GM23338 (cell line): Measurements from ENCODE around the gene MARK3. TPM values are rescaled to one million over a fixed set of nuclear protein-coding genes. Genes with fewer than 3 reads are reported as not detected.

Experiments
- ATAC-seq: fragments of 200-7000 bp; cut with Tn5 transposase; 3 replicates; pipeline ENCODE4 v1.9.1; 2020
- DNase-seq: peaks from one replicate; pipeline ENCODE4 v3.0.0-alpha.2; 2015; ENCODE audit warnings: low spot score
- H2AFZ ChIP-seq: fragments of 200-600 bp; sonication (generic); 2 replicates; pipeline ENCODE4 v1.8.0; 2016; ENCODE audit warnings: antibody characterized with exemption, mild to moderate bottlenecking, moderate library complexity
- H3F3A ChIP-seq: fragments of 200-600 bp; sonication (generic); replicated peaks from 2 replicates; pipeline ENCODE4 v1.8.0; 2017; ENCODE audit warnings: antibody characterized with exemption, mixed run types, low read depth
- H3K27ac ChIP-seq: fragments of 200-600 bp; sonication (generic); 2 replicates; pipeline ENCODE4 v1.6.1; 2016; ENCODE audit warnings: low read depth
- H3K27me3 ChIP-seq: fragments of 200-600 bp; sonication (generic); 2 replicates; pipeline ENCODE4 v1.8.0; 2016; ENCODE audit warnings: mild to moderate bottlenecking, mixed run types, moderate library complexity; ENCODE audit not compliant: insufficient read depth
- H3K36me3 ChIP-seq: fragments of 200-600 bp; sonication (generic); 2 replicates; pipeline ENCODE4 v1.8.0; 2016; ENCODE audit warnings: mild to moderate bottlenecking; ENCODE audit not compliant: insufficient read depth
- H3K4me1 ChIP-seq: fragments of 200-600 bp; sonication (generic); 2 replicates; pipeline ENCODE4 v1.8.0; 2016; ENCODE audit warnings: mild to moderate bottlenecking, moderate library complexity; ENCODE audit not compliant: insufficient read depth
- H3K4me2 ChIP-seq: fragments of 200-600 bp; sonication (generic); 2 replicates; pipeline ENCODE4 v1.7.1; 2017; ENCODE audit warnings: mixed run types
- H3K4me3 ChIP-seq: fragments of 200-600 bp; sonication (generic); 2 replicates; pipeline ENCODE4 v1.6.1; 2016; ENCODE audit warnings: mixed run types
- H3K79me2 ChIP-seq: fragments of 200-600 bp; sonication (generic); replicated peaks from 2 replicates; pipeline ENCODE4 v1.8.0; 2017; ENCODE audit warnings: mild to moderate bottlenecking; ENCODE audit not compliant: insufficient read depth
- H3K9me2 ChIP-seq: fragments of 200-600 bp; sonication (generic); 2 replicates; pipeline ENCODE4 v1.8.0; 2017; ENCODE audit not compliant: insufficient read depth
- H4K20me1 ChIP-seq: fragments of 200-600 bp; sonication (generic); replicated peaks from 2 replicates; pipeline ENCODE4 v1.8.0; 2017; ENCODE audit warnings: mild to moderate bottlenecking; ENCODE audit not compliant: insufficient read depth
- H3K27ac Mint-ChIP-seq: 2 replicates; pipeline ENCODE4 v1.8.0; 2020; ENCODE audit warnings: inconsistent platforms, mild to moderate bottlenecking, moderate library complexity, mixed read lengths
- H3K27me3 Mint-ChIP-seq: 3 replicates; pipeline ENCODE4 v1.8.0; 2022; ENCODE audit warnings: low read depth, mild to moderate bottlenecking, moderate library complexity, mixed read lengths, inconsistent platforms; ENCODE audit not compliant: insufficient read depth, poor library complexity
- H3K36me3 Mint-ChIP-seq: 3 replicates; pipeline ENCODE4 v1.8.0; 2021; ENCODE audit warnings: low read depth, mild to moderate bottlenecking, inconsistent platforms, moderate library complexity, mixed read lengths
- H3K4me1 Mint-ChIP-seq: 3 replicates; pipeline ENCODE4 v1.8.0; 2020; ENCODE audit warnings: mild to moderate bottlenecking, inconsistent platforms, mixed read lengths
- H3K4me3 Mint-ChIP-seq: 3 replicates; pipeline ENCODE4 v1.8.0; 2021; ENCODE audit warnings: moderate library complexity, mild to moderate bottlenecking, inconsistent platforms, mixed read lengths
- H3K9me3 Mint-ChIP-seq: 3 replicates; pipeline ENCODE4 v1.8.0; 2020; ENCODE audit warnings: moderate library complexity, mild to moderate bottlenecking, inconsistent platforms, mixed read lengths
- CREB1 ChIP-seq: fragments of 250-450 bp; sonication (Bioruptor Pico); IDR thresholded peaks from 2 replicates; pipeline ENCODE4 v1.5.0; 2020; ENCODE audit warnings: low read depth, mild to moderate bottlenecking, moderate library complexity
- CTCF ChIP-seq, 2 experiments: fragments of 200-600 bp in 1 of 2; sonication (generic) in 1 of 2; conservative IDR thresholded peaks; 2 replicates each; pipeline versions ENCODE4 v1.5.1 to v1.6.1; 2016 to 2017; ENCODE audit warnings: antibody characterized with exemption in 2 of 2, low read depth in 2 of 2, mild to moderate bottlenecking in 2 of 2, moderate library complexity in 1 of 2
- ETS1 ChIP-seq: IDR thresholded peaks from 2 replicates; pipeline ENCODE4 v1.6.1; 2016; ENCODE audit warnings: antibody characterized with exemption
- EZH2phosphoT487 ChIP-seq: fragments of 200-600 bp; sonication (generic); IDR thresholded peaks from one replicate; pipeline ENCODE4 v1.8.1; 2018; ENCODE audit warnings: antibody characterized with exemption; ENCODE audit not compliant: unreplicated experiment
- JUNB ChIP-seq: IDR thresholded peaks from one replicate; pipeline ENCODE4 v1.6.1; 2016; ENCODE audit warnings: antibody characterized with exemption; ENCODE audit not compliant: unreplicated experiment
- NANOG ChIP-seq: IDR thresholded peaks from 2 replicates; pipeline ENCODE4 v1.6.1; 2016; ENCODE audit warnings: antibody characterized with exemption, borderline replicate concordance
- POLR2AphosphoS5 ChIP-seq: IDR thresholded peaks from 2 replicates; pipeline ENCODE4 v1.6.1; 2016; ENCODE audit warnings: antibody characterized with exemption, low read depth
- REST ChIP-seq: IDR thresholded peaks from one replicate; pipeline ENCODE4 v1.6.1; 2018; ENCODE audit warnings: antibody characterized with exemption; ENCODE audit not compliant: unreplicated experiment
- STAT1 ChIP-seq: IDR thresholded peaks from one replicate; pipeline ENCODE4 v1.6.1; 2016; ENCODE audit warnings: antibody characterized with exemption; ENCODE audit not compliant: unreplicated experiment
- ZNF114 ChIP-seq: fragments of 250-450 bp; sonication (Bioruptor Pico); IDR thresholded peaks from 2 replicates; pipeline ENCODE4 v1.5.0; 2020; ENCODE audit warnings: mild to moderate bottlenecking, moderate library complexity
- ZNF331 ChIP-seq: fragments of 250-450 bp; sonication (Bioruptor Pico); IDR thresholded peaks from 2 replicates; pipeline ENCODE4 v1.5.0; 2020; ENCODE audit warnings: low read depth, mild to moderate bottlenecking, moderate library complexity
- ZNF462 ChIP-seq: fragments of 250-450 bp; sonication (Bioruptor Pico); IDR thresholded peaks from 2 replicates; pipeline ENCODE4 v1.5.0; 2020; ENCODE audit warnings: mild to moderate bottlenecking, moderate library complexity
- polyA plus RNA-seq: library from polyadenylated mRNA; unstranded; fragments of >200 nt; fragmentation: Nextera tagmentation; extraction: Ambion mirVana; gene quantifications from 2 replicates; pipeline ENCODE4 v1.2.1, GENCODE V29; 2016
- total RNA-seq: library from RNA; depleted of rRNA; stranded (reverse); fragments of >200 nt; shearing (Covaris generic); gene quantifications from 2 replicates; pipeline ENCODE4 v1.2.3, GENCODE V29; 2014

The MARK3 gene
- total and polyA plus RNA-seq, 2 experiments from 2014 or later, result 45.9 to 69.7 TPM

- TF ChIP-seq CTCF (conservative IDR thresholded peaks at IDR 0.05; ENCODE audit: low read depth in 2 of 2), result no peak
- TF ChIP-seq ETS1, result no peak
- no peak for TF ChIP-seq POLR2AphosphoS5
- TF ChIP-seq EZH2phosphoT487, result no peak
- no peak for TF ChIP-seq STAT1
Observed at GRCh38 chr14:103476065-103476464, 90.8 kb downstream of the MARK3 start (continued).

- peaks cover 10% of the 10 kb centered on the region for H3K27me3 Mint-ChIP-seq
Observed at GRCh38 chr14:103476631-103477030, 91.4 kb downstream of the MARK3 start.

More at GRCh38 chr14:103476631-103477030, 91.4 kb downstream of the MARK3 start:
- no peak overlapping the region for H2AFZ ChIP-seq
- peaks cover 26% of the 10 kb centered on the region for H3K36me3 ChIP-seq
- Mint-ChIP-seq H3K36me3 (peaks cover 58% of the 10 kb centered on the region), H3K9me3 (no peaks in the 10 kb centered on the region), H3K4me3 (no peak overlapping the region), H3K4me1 (no peaks in the 10 kb centered on the region), H3K27ac (no peak overlapping the region; the same call in 1 of the 2 replicates)
- no peaks in the 10 kb centered on the region for H3K9me2 ChIP-seq
- no peaks in the 10 kb centered on the region; the same call in 1 of the 2 replicates for H4K20me1 ChIP-seq
- no peak overlapping the region for H3K4me3 ChIP-seq
- H3K4me1 ChIP-seq, result no peaks in the 10 kb centered on the region
- DNase-seq (no peak), ATAC-seq (no peak)
- TF ChIP-seq CREB1 (CRISPR knock-in tag) (no peak), ZNF331 (CRISPR knock-in tag) (no peak), ZNF114 (CRISPR knock-in tag) (no peak), REST (no peak), NANOG (no peak), JUNB (no peak), POLR2AphosphoS5 (no peak), ZNF462 (CRISPR knock-in tag) (no peak)
- no peaks in the 10 kb centered on the region for H3K79me2 ChIP-seq
- H3F3A ChIP-seq, result no peaks in the 10 kb centered on the region
- H3K27me3 ChIP-seq, result no peaks in the 10 kb centered on the region
- 0 out of 2 replicates have a peak overlapping the region, but pooled peaks have one; percentile 39 for H3K27ac ChIP-seq
- no peak overlapping the region for H3K4me2 ChIP-seq
